ENCODE data around the gene SMG9.

- TF ChIP-seq CTCF (IDR thresholded peaks at IDR 0.05; ENCODE audit: low read depth, low read length, poor library complexity, severe bottlenecking): no peak
- TF ChIP-seq EZH2phosphoT487 (IDR thresholded peaks at IDR 0.05; ENCODE audit: borderline replicate concordance, low read length): no peak
Measured at GRCh38 chr19:43752287-43752875, 2.4 kb downstream of the SMG9 start.
